Measurements from ENCODE around the gene ABCC8.

GRCh38 chr11:17399236-17399635 lies 77.4 kb downstream of the ABCC8 start:
- no peak for TF ChIP-seq CTCF (conservative IDR thresholded peaks at IDR 0.05; ENCODE audit: low read depth, low read length)
- TF ChIP-seq EZH2 (IDR thresholded peaks at IDR 0.05; ENCODE audit: borderline replicate concordance, low read depth, low read length, poor library complexity, severe bottlenecking), result no peak
